ENCODE measurements around the gene GATA1. TPM values are rescaled to one million over a fixed set of nuclear protein-coding genes. Genes with fewer than 3 reads are reported as not detected.

Gene GATA1
- total RNA-seq = under 1 TPM; 0.39 to 0.59 TPM
- polyA plus RNA-seq (ENCODE audit: insufficient read length in 2 of 2) = under 1 TPM; 0.22 to 0.45 TPM
- long read RNA-seq, donor 1 = 0 reads
- long read RNA-seq, donor 2, partial matches to known transcripts = 0 of 2 reads
- long read RNA-seq, donor 2, other reads (novel, unspliced or antisense) = 0 of 2 reads
- long read RNA-seq, donor 3 = 0 reads
- long read RNA-seq, donor 4, partial matches to known transcripts = 0 of 1 reads
- long read RNA-seq, donor 4, other reads (novel, unspliced or antisense) = 0 of 1 reads

GRCh38 chrX:48786341-48786800, at the start of gene GATA1:
GATA1 (plus strand) TSS chrX:48786590; CDS start chrX:48791110, 4,520 bp downstream.
- no peaks in the 10 kb centered on the region for H3K4me1 ChIP-seq (ENCODE audit: control insufficient read depth, insufficient read depth, low read length)
- no peaks in the 10 kb centered on the region for H3K9me3 ChIP-seq (ENCODE audit: control insufficient read depth, insufficient read depth, low read length)
- 60% methylated on average over 3 of the region's 7 CpGs for WGBS (ENCODE audit: insufficient coverage)
- no peak within 1 kb of the TSS for H3K4me3 ChIP-seq (ENCODE audit: low read depth, low read length)
- H3K27me3 ChIP-seq (ENCODE audit: control insufficient read depth, insufficient read depth, low read length) = peaks cover 2% of the 10 kb centered on the region
- H3K27ac ChIP-seq (ENCODE audit: low read depth, low read length) = no peak within 1 kb of the TSS
- H3K36me3 ChIP-seq (ENCODE audit: control insufficient read depth, insufficient read depth, low read length) = no peaks in the 10 kb centered on the region
- DNase-seq (ENCODE audit: low read depth in 4 of 6, low spot score in 6 of 6) = no peak

- Histone ChIP-seq H3K27me3 (ENCODE audit: control insufficient read depth, insufficient read depth, low read length) (no peaks in the 10 kb centered on the region), H3K4me1 (ENCODE audit: control insufficient read depth, insufficient read depth, low read length) (peaks cover 11% of the 10 kb centered on the region), H3K4me3 (ENCODE audit: low read depth, low read length) (peak overlapping the region; percentile 70), H3K27ac (ENCODE audit: low read depth, low read length) (no peak overlapping the region), H3K9me3 (ENCODE audit: control insufficient read depth, insufficient read depth, low read length) (no peaks in the 10 kb centered on the region), H3K36me3 (ENCODE audit: control insufficient read depth, insufficient read depth, low read length) (peaks cover 3% of the 10 kb centered on the region)
- DNase-seq (ENCODE audit: low read depth in 4 of 6, low spot score in 6 of 6) = no peak
- 30% methylated on average over 9 of the region's 10 CpGs for WGBS (ENCODE audit: insufficient coverage)
Measured at GRCh38 chrX:48736878-48737212, 49.5 kb upstream of the GATA1 start.

GRCh38 chrX:48737213-48737938, 49.0 kb upstream of the GATA1 start:
- H3K36me3 ChIP-seq (ENCODE audit: control insufficient read depth, insufficient read depth, low read length) = peaks cover 3% of the 10 kb centered on the region
- 31% methylated on average over 48 of the region's 48 CpGs for WGBS (ENCODE audit: insufficient coverage)

GRCh38 chrX:48737940-48738339, 48.5 kb upstream of the GATA1 start:
- peak in 3 of 6 donors; percentile 1 to 59 (median 3) for DNase-seq (ENCODE audit: low read depth in 4 of 6, low spot score in 6 of 6)
- H3K36me3 ChIP-seq (ENCODE audit: control insufficient read depth, insufficient read depth, low read length) = peaks cover 2% of the 10 kb centered on the region
- H3K27ac ChIP-seq (ENCODE audit: low read depth, low read length) = peak overlapping the region; percentile 98
- peaks cover 11% of the 10 kb centered on the region for H3K4me1 ChIP-seq (ENCODE audit: control insufficient read depth, insufficient read depth, low read length)
- no peaks in the 10 kb centered on the region for H3K27me3 ChIP-seq (ENCODE audit: control insufficient read depth, insufficient read depth, low read length)
- peak overlapping the region; percentile 70 for H3K4me3 ChIP-seq (ENCODE audit: low read depth, low read length)
- WGBS (ENCODE audit: insufficient coverage) = 46% methylated on average over 5 of the region's 7 CpGs
- H3K9me3 ChIP-seq (ENCODE audit: control insufficient read depth, insufficient read depth, low read length) = no peaks in the 10 kb centered on the region

More at GRCh38 chrX:48737213-48737938, 49.0 kb upstream of the GATA1 start:
- Histone ChIP-seq H3K4me3 (ENCODE audit: low read depth, low read length) (peak overlapping the region; percentile 70), H3K27ac (ENCODE audit: low read depth, low read length) (peak overlapping the region; percentile 98), H3K4me1 (ENCODE audit: control insufficient read depth, insufficient read depth, low read length) (peaks cover 11% of the 10 kb centered on the region), H3K9me3 (ENCODE audit: control insufficient read depth, insufficient read depth, low read length) (no peaks in the 10 kb centered on the region), H3K27me3 (ENCODE audit: control insufficient read depth, insufficient read depth, low read length) (no peaks in the 10 kb centered on the region)
- DNase-seq (ENCODE audit: low read depth in 4 of 6, low spot score in 6 of 6) = peak; percentile 81 to 99 (median 87)

- 91% methylated on average over 7 of the region's 8 CpGs for WGBS (ENCODE audit: insufficient coverage)
- no peak for DNase-seq (ENCODE audit: low read depth in 4 of 6, low spot score in 6 of 6)
- no peaks in the 10 kb centered on the region for H3K36me3 ChIP-seq (ENCODE audit: control insufficient read depth, insufficient read depth, low read length)
Measured at GRCh38 chrX:48741834-48742233, 44.6 kb upstream of the GATA1 start.

DNA sequence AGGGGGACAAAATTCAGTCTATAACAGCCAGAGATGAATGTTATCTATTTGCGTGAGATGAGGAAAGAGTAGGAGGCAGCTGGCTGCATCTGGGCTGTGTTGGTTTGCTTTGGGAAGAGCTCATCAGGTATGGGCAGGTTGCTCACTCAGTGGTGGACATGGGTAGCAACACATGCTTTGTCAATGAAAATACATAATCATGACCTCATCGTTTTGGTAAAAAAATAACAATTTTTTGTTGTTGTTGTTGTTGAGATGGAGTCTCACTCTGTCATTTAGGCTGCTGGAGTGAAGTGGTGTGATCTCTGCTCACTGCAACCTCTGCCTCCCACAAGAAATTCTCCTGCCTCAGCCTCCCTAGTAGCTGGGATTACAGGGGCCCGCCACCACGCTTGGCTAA, 41.2 kb upstream of the GATA1 start:
- Histone ChIP-seq H3K27ac (ENCODE audit: low read depth, low read length) (no peak overlapping the region), H3K27me3 (ENCODE audit: control insufficient read depth, insufficient read depth, low read length) (no peaks in the 10 kb centered on the region), H3K36me3 (ENCODE audit: control insufficient read depth, insufficient read depth, low read length) (no peaks in the 10 kb centered on the region), H3K9me3 (ENCODE audit: control insufficient read depth, insufficient read depth, low read length) (no peaks in the 10 kb centered on the region), H3K4me3 (ENCODE audit: low read depth, low read length) (no peak overlapping the region), H3K4me1 (ENCODE audit: control insufficient read depth, insufficient read depth, low read length) (no peaks in the 10 kb centered on the region)
- WGBS (ENCODE audit: insufficient coverage) = 80% methylated on average over 3 of the region's 4 CpGs
- no peak for DNase-seq (ENCODE audit: low read depth in 4 of 6, low spot score in 6 of 6)

More at GRCh38 chrX:48741834-48742233, 44.6 kb upstream of the GATA1 start:
- peaks cover 5% of the 10 kb centered on the region for H3K4me1 ChIP-seq (ENCODE audit: control insufficient read depth, insufficient read depth, low read length)
- H3K27me3 ChIP-seq (ENCODE audit: control insufficient read depth, insufficient read depth, low read length) = no peaks in the 10 kb centered on the region
- H3K27ac ChIP-seq (ENCODE audit: low read depth, low read length) = no peak overlapping the region
- no peaks in the 10 kb centered on the region for H3K9me3 ChIP-seq (ENCODE audit: control insufficient read depth, insufficient read depth, low read length)
- no peak overlapping the region for H3K4me3 ChIP-seq (ENCODE audit: low read depth, low read length)

DNA sequence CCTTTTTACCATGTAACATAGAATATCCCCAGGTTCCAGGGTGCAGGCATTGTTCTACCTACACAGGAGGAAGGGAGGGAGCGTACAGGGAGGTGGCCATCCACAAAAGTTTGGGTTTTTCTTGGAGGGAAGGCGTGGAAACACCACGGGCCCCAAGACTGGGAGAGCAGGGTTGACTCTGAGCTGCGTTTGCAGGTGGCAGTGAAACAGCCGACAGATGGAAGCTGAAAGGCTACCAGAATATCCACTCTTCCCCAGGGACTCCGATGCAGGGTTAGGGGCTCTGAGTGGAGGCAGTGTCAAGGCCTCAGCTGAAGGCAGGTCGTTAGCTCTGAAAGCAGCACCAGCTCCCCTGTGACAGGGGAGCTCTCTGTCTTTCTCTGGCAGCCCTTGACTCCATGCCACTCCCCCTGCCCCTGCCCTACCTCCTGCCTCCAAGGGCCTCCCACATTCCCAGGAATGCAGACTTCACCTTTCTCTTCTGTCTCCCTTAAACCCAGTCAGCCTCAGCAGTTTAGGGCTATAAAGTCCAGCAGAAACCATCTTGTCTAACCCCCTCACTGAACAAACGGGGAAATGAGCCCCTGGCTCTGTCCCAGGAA, 38.9 kb upstream of the GATA1 start:
- H3K4me3 ChIP-seq (ENCODE audit: low read depth, low read length) = no peak overlapping the region
- no peak overlapping the region for H3K27ac ChIP-seq (ENCODE audit: low read depth, low read length)
- H3K9me3 ChIP-seq (ENCODE audit: control insufficient read depth, insufficient read depth, low read length) = no peaks in the 10 kb centered on the region
- no peak for DNase-seq (ENCODE audit: low read depth in 4 of 6, low spot score in 6 of 6)
- H3K27me3 ChIP-seq (ENCODE audit: control insufficient read depth, insufficient read depth, low read length) = no peaks in the 10 kb centered on the region
- H3K36me3 ChIP-seq (ENCODE audit: control insufficient read depth, insufficient read depth, low read length) = no peaks in the 10 kb centered on the region
- no peaks in the 10 kb centered on the region for H3K4me1 ChIP-seq (ENCODE audit: control insufficient read depth, insufficient read depth, low read length)
- WGBS (ENCODE audit: insufficient coverage) = 56% methylated on average over 3 of the region's 8 CpGs

DNA sequence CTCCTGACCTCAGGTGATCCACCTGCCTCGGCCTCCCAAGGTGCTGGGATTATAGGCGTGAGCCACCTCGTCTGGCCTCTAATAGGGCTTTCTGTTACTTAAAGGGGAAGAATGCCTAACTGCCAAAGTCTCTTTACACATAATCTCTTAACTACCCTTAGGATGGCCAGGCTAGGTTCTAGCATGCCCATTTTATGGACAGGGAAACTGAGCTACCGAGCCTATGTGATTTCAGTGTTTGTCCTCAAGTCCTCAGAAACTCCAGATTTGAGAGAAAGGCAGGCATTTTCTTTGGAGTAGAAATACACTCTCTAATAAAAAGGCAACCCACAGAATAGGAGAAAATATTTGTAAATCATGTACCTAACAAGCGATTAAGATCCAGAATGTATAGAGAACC, 37.2 kb upstream of the GATA1 start:
- no peaks in the 10 kb centered on the region for H3K9me3 ChIP-seq (ENCODE audit: control insufficient read depth, insufficient read depth, low read length)
- no peak overlapping the region for H3K4me3 ChIP-seq (ENCODE audit: low read depth, low read length)
- no peaks in the 10 kb centered on the region for H3K36me3 ChIP-seq (ENCODE audit: control insufficient read depth, insufficient read depth, low read length)
- H3K27me3 ChIP-seq (ENCODE audit: control insufficient read depth, insufficient read depth, low read length) = no peaks in the 10 kb centered on the region
- no CpG with 5 or more reads among the region's 5 CpGs for WGBS (ENCODE audit: insufficient coverage)
- H3K27ac ChIP-seq (ENCODE audit: low read depth, low read length) = no peak overlapping the region
- H3K4me1 ChIP-seq (ENCODE audit: control insufficient read depth, insufficient read depth, low read length) = no peaks in the 10 kb centered on the region
- no peak for DNase-seq (ENCODE audit: low read depth in 4 of 6, low spot score in 6 of 6)

DNA sequence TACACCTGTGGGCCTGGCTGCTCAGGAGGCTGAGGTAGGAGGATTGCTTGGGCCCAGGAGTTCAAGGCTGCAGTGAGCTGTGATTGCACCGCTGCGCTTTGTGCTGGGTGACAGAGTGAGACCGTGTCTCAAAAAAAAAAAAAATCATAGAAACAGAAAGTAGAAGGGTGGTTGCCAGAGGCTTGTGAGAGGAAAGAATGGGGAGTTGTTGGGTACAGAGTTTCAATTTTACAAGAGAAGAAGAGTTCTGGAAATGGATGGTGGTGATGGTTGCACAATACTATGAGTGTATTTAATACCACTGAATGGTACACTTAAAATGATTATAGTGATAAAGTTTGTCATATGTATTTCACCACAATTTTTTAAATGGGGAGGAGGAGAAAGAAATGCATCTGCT, 35.0 kb upstream of the GATA1 start:
- Histone ChIP-seq H3K36me3 (ENCODE audit: control insufficient read depth, insufficient read depth, low read length) (no peaks in the 10 kb centered on the region), H3K9me3 (ENCODE audit: control insufficient read depth, insufficient read depth, low read length) (no peaks in the 10 kb centered on the region), H3K4me1 (ENCODE audit: control insufficient read depth, insufficient read depth, low read length) (no peaks in the 10 kb centered on the region), H3K4me3 (ENCODE audit: low read depth, low read length) (no peak overlapping the region), H3K27ac (ENCODE audit: low read depth, low read length) (no peak overlapping the region), H3K27me3 (ENCODE audit: control insufficient read depth, insufficient read depth, low read length) (no peaks in the 10 kb centered on the region)
- WGBS (ENCODE audit: insufficient coverage) = 63% methylated on average over 3 of the region's 3 CpGs
- DNase-seq (ENCODE audit: low read depth in 4 of 6, low spot score in 6 of 6) = no peak
